Erythroblast (primary cell): ENCODE data around the gene ZNF578.
"Not testable (repeated sequence)": the region's sequence is repeated elsewhere in the genome, so short reads cannot be mapped to it uniquely, and the experiment has no call there.

ENCODE experiments used
- GATA1 ChIP-seq: IDR thresholded peaks from 2 replicates; pipeline ENCODE4 v1.6.1; 2011; ENCODE audit warnings: low read depth, mild to moderate bottlenecking, control low read depth, low read length, moderate library complexity
- POLR2A ChIP-seq: IDR thresholded peaks from 2 replicates; pipeline ENCODE4 v1.6.1; 2011; ENCODE audit warnings: mild to moderate bottlenecking, low read length

DNA sequence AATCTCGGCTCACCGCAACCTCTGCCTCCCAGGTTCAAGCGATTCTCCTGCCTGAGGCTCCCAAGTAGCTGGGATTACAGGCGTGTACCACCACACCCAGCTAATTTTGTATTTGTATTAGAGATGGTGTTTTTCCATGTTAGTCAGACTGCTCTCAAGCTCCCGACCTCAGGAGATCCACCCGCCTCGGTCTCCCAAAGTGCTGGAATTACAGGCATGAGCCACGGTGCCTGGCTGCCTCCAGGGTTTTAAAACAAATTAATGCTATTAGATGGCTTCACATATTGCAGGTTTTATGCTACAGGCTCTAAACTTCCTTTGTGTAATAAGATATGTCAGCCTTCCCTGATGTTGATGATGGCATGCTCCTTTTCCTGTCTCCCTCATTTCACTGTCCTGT, 108.3 kb downstream of the ZNF578 start:
- not testable (repeated sequence) for TF ChIP-seq POLR2A, GATA1
